Measurements from ENCODE around the gene OR1S2.
"Not testable (repeated sequence)": the region's sequence is repeated elsewhere in the genome, so short reads cannot be mapped to it uniquely, and the experiment has no call there.

Gene OR1S2, protein sequence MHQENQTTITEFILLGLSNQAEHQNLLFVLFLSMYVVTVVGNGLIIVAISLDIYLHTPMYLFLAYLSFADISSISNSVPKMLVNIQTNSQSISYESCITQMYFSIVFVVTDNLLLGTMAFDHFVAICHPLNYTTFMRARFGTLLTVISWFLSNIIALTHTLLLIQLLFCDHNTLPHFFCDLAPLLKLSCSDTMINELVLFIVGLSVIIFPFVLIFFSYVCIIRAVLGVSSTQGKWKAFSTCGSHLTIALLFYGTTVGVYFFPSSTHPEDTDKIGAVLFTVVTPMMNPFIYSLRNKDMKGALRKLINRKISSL

DNA sequence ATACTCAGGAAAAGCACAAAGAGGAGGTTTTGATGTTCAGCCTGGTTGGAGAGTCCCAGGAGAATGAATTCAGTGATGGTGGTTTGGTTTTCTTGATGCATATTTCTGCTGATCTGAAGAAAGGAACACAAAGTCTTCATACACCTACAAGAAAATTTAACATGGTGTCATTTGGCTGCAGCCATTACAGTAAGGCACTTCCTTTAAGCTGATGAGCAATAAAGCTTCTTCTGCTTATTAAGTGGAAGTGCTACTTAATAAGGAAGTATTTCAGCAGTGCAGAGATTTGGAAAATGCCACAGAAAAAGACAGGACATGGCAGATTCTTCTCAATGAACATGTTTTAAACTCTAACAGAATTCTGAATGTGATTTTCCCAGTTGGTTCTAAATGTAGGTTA lies at the start of gene OR1S2:
TSS of gene OR1S2 (minus strand) at position 101 of the 400 bp plus-strand sequence. CDS start at position 101, 0 bp downstream.
- DNase-seq = no peak

DNA sequence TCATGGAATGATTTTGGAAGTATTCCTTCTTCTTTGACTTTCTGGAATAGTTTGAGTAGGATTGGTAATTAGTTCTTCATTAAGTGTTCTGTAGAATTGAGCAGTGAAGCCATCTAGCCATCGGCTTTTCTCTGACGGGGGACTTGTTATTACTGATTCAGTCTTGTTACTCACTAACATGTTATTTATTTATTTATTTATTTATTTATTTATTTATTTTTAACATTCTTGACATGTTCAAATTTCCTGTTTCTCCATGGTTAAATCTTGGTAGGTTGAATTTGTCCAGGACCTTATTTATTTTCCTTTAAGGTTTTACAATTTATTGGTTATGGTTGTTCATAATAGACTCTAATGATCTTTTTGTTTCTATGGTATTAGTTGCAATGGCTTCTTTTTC lies 40.0 kb upstream of the OR1S2 start:
- DNase-seq = no peak

DNA sequence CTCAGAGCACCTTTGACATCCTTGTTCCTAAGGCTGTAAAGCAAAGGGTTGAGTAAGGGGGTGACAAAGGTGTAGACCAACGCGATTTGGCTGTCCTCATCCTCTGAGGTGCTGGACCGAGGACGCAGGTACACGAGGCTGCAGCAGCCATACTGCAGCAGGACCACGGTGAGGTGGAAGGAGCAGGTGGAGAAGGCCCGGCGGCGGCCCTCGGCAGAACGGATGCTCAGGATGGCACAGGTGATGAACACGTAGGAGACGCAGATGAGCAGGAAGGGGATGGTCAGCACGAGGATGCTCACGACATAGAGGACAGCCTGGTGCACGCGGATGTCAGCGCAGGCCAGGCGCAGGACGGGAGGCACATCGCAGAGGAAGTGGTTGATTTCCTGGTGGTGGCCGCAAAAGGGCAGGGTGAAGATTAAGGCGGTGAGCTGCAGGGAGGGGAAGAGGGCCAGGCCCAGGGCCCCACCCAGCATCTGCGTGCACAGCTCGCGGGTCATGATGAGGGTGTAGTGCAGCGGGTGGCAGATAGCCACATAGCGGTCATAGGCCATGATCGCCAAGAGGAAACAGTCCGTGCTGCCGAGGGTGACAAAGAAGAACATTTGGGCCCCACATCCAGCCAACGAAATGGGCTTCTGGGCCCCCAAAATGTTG lies 24.1 kb upstream of the OR1S2 start:
- DNase-seq = no peak

DNA sequence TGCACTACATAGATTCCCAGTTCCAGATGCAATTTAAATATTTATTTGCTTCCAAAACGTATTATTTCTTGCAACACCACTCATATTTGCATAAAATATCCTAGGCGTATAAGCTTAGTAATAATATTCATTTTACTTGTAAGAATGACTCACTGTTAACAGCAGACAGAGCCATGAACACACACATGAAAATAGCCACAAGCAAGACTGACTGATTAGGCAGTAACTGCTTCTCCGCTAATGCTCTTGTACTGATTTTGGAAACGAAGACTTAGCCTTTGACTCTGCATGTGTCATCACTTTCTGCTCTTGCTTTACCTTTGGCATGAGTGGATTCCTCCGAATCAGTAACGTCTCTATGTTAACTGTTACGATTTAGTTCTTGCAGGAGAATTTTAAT lies 18.8 kb upstream of the OR1S2 start:
- no peak for DNase-seq

DNA sequence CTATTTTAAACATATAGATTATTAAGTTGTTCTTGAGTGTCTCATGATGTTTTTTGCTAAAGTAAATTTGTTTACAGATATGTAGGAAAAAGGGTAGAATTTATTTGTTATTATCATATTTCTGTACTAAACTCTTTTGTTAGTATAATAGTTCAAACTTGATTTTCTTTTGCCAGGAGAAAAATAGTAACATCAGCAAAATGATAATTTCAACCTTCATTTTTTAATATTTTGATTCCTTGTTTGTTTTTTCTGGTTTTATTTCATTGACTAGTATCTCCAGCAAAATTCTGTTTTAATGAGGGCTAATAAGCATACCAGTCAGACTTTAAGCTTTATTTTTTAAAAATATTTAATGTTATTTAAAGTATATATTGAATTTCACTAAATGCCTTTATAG lies 12.5 kb upstream of the OR1S2 start:
- no peak for DNase-seq

DNA sequence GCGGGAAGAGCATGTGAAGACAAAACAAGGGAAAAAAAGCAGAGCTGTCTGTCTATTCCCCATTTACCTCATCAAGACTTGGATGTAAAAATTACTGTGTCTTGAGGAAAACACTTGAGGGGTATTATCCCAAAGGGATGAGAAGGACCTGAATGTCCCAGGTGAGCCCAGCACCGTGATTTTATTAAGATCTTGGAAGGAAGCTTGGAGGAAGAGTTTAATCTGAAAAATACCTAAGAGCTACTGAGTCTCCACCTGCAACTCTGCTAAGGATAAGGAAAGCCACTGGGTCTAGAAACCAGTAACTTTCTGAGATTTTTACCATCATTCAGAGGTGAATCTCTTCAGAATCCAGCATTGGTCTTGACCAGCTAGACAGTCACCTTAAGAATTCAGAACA lies 8.5 kb upstream of the OR1S2 start, which contains the start of gene OR1S1:
TSS of gene OR1S1 (plus strand) at position 301 of the 400 bp plus-strand sequence.
- not testable (repeated sequence) for DNase-seq

DNA sequence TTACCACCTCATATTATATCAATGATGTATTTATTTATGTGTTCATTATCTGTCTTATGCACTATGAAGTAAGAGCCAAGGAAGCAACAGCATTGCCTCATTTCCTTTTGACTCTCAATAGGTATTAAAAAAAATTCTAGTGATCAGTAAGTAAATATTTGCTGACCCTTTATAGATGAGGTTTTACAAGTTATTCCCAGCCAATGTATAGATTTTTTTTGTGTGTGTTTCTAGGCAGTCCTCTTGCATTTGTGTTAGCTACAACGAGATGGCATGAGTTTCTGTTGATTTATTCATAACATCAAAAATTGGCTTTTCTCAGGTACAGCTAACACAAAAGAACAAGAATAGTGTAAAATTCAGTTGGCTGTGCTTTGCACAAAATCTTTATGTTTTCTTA lies 4.7 kb downstream of the OR1S2 start:
- no peak for DNase-seq

DNA sequence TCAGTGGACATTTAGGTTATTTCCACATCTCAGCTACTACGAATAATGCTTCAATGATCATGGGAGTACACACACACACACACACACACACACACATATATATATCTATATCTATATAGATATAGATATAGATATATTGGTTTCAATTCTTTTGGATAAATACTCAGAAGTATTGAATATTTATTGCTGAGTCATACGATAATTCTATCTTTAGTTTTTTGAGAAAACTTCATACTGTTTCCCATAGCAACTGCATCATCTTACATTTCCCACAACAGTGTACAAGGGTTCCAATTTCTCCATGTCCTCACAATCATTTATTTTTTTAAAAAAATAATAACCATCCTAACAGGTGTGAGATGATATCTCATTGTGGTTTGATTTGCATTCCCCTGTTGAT lies 8.0 kb downstream of the OR1S2 start:
- DNase-seq = no peak

DNA sequence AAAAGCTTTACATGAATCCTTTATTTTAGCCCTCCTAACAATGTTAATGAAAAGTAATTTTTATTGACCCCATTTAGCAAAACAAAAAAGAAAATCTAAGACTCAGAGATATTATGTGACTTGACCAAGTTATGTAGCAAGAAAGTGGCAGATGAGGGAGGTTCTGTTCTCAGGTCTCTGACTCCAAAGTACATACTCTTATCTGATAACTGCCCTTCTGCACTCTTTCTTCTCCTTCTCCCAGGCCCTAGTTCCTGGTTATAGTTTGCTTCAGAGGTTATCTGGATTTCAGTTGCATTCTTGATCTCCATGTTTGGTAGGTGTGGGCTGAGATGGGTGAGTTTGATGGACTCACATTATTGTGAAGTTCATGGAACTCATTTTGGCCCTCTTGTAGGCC lies 10.6 kb downstream of the OR1S2 start:
- no peak for DNase-seq

DNA sequence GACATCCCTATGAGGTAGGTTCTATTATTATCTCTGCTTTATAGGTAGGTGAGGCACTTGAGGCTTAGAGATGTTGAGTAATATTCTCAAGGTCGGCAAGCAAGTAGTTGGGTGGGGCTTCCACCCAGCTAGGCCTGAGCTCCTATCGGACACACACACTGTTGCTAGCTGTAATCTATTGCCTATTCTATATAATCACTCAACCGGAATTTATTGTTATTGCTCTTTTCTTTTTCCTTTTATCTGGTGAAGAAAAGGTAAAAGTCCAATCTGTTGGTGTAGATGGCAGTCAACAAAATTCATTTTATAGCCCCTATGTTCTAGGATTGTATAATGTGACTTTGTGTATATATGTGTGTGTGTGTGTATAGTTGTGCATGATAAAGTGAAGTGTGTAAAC lies 11.7 kb downstream of the OR1S2 start:
- no peak for DNase-seq

DNA sequence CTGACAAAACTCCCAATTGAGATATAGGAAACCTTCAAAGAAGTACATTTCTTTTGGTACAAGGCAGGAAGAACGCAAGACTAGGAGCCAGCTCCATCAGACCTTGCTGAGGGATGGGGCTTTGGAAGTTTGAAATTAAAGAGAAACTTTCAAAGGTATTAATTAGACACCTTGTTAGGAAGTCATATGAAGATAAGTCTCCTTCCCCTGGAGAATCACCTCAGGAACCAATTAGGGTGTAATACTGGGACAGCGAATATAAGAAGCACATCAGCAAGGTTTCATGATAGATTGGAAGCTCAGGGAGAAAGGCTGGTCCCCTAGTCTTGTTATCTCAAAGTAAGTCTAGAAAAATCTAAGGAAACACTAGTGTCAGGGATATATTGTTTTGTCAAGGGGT lies 15.2 kb downstream of the OR1S2 start, which contains the start of gene OR9Q2:
TSS of gene OR9Q2 (plus strand) at position 301 of the 400 bp plus-strand sequence. CDS start 1,421 bp downstream, outside the sequence.
- DNase-seq = no peak

DNA sequence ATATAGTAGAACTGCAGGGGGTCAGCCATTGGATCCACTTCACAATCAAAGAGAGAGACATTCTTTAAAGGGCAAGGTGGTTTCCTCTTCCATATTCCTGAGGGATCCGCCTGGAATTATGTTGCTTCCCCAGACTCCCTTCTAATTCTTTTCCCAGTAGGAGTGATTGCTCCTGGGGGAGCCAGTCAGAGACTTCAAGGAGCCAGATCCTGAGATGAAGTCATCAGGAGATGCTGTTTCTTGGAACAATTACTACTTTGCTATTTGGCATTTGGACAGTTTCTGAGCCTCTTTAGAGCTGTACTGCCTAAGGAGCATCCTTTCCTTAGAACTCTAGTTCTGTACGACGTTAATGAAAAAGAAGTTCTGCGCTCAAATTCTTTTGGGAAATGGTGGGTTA lies 17.0 kb downstream of the OR1S2 start:
- no peak for DNase-seq

DNA sequence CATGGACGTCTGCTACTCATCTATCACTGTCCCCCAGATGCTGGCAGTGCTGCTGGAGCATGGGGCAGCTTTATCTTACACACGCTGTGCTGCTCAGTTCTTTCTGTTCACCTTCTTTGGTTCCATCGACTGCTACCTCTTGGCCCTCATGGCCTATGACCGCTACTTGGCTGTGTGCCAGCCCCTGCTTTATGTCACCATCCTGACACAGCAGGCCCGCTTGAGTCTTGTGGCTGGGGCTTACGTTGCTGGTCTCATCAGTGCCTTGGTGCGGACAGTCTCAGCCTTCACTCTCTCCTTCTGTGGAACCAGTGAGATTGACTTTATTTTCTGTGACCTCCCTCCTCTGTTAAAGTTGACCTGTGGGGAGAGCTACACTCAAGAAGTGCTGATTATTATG lies 24.3 kb downstream of the OR1S2 start:
- DNase-seq = no peak

DNA sequence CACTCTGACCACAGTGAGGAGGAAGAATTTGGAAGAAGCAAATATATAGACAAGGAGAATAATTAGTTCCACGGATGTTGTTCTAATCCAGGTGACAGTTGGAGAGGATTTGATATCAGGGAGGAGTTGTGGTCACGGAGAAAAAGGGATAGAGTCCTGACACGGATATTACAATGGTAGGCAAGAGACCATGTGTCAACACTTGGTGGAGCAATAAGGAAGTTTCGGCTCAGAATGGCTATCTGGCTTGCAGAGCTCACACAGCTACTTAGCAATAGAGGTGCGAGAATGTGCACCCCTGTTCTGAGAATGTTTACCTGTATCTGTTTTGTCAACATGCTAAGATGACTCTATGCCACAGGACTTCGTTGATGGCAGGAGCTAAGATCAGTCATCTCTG lies 25.5 kb downstream of the OR1S2 start:
- no peak for DNase-seq

DNA sequence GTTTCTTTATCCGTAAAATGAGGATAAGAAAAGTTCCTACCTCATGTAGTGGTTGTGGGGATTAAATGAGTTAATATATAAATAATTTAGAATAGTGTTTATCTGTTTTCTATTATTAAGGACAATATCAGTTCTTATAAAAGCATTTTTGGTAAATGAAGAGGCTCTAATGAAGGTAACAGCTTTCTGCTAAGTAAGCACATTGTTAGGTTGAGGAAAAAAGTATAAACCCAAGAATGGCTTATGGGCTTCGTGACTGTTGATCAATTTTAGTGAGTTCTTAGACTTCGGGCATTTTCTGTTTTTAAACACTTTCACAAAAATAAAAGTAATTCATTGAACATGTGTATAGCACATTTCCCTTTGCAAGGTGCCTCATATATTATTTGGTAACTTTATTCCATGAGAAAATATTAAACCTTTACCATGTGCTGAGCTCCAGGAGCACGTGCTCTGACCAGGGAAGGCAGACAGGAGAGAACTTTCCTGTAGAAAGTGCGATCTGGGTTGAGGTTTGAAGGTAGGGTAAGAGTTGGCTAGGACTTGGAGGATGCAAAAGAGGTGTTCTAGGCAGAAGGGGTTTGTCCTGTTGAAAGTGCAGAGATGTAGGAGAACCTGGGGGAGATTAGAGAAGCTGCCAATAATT lies 26.4 kb downstream of the OR1S2 start:
- no peak for DNase-seq

DNA sequence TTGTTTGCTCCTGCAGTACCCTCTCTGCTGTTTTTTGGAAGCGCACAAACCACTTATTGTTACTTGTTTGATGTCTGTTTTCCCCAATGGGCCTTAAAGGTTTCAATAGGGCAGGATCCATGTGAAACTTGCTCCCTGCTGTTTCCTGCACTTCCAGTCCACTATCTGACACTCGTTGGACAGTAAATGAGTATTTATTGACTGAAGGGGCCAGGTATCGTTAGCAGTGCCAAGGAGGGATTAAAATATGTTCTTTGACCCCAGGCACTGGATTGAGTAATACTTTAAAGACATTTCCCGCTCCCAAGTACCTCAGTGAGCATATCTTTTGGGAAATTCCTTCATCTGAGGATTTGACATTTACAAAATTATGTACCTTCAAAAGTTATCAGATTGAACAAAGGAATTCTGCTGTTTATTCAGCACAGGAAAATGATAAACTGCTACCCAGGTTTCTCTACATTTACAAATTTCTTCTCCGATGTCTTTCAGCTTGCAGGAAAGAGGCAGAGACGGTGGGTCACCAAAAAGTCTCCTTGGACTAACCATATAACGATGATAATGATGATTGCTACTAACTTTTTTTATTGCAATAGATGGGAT lies 38.3 kb downstream of the OR1S2 start:
- no peak for DNase-seq

DNA sequence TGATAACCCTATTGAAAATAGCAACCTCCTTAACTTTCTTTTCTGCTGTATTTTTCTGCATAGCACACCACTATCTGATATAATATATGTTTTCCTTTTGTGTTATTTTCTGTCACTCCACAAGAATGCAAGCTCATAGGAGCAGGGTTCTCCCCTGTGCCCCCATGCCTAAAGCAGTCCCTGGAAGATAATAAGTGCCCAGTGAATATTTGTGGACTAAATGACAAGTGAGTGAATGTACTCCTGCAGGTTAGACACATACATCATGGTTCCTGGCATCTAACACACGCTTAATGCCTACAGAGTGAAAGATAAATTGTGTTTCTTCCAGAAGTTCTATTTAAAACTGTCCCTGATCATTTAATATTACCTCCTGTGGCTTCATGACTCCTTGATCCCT lies 39.0 kb downstream of the OR1S2 start:
- DNase-seq = no peak

DNA sequence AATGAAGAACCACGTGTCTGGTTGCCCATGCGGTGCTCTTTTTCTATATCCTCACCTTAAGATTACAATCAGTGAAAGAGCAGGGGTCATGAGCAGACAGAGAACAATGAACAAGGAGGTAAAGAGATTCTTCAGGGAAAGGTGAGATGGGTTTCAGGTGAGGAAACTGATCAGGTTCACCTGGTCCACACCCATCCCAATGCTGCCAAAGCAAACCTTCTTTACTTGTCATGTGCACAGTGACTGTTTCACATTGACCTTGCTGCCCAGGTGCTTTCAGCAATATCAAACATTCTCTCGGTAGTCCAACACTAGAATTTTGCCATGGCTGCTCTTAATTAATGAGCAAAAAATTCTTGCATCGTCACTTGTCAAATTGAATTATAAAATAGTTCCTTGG lies 39.6 kb downstream of the OR1S2 start:
- DNase-seq = no peak

Data from DMS79 (cell line).